ENCODE data around the gene RUFY3.
"Not testable (repeated sequence)": the region's sequence is repeated elsewhere in the genome, so short reads cannot be mapped to it uniquely, and the experiment has no call there.

The RUFY3 gene

GRCh38 chr4:70705183-70706043 is 16.4 kb upstream of the RUFY3 start:
- DNase-seq (ENCODE audit: low spot score): peak; percentile 66

DNA sequence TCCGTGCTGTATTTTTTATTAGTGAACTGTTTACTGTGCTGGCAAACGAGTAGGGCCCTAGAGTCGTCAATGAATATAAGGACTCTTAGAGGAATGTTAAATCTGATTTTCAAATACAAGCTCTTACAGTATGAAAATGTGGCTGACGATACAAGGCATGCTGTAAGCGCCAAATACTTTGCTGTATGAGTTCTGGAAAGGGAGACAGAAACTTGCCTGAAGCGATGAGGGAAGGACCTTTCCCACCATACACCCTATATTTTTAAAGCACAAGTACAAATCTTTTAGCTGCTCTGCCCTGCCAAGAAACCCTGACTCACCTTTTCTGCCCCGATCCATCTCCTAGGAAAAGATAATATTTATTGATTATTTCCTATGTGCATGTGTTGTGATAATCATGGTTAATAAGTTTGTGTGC is 15.7 kb upstream of the RUFY3 start:
- peak; percentile 6 for DNase-seq (ENCODE audit: low spot score)

GRCh38 chr4:70706516-70706915 is 15.2 kb upstream of the RUFY3 start:
- DNase-seq (ENCODE audit: low spot score): no peak

GRCh38 chr4:70709611-70710205 is 12.1 kb upstream of the RUFY3 start:
- DNase-seq (ENCODE audit: low spot score): no peak

GRCh38 chr4:70711599-70711998 is 10.2 kb upstream of the RUFY3 start:
- no peak for DNase-seq (ENCODE audit: low spot score)

GRCh38 chr4:70712150-70712549 is 9.6 kb upstream of the RUFY3 start:
- no peak for DNase-seq (ENCODE audit: low spot score)

GRCh38 chr4:70712604-70713452 is 8.9 kb upstream of the RUFY3 start:
- DNase-seq (ENCODE audit: low spot score): no peak

DNA sequence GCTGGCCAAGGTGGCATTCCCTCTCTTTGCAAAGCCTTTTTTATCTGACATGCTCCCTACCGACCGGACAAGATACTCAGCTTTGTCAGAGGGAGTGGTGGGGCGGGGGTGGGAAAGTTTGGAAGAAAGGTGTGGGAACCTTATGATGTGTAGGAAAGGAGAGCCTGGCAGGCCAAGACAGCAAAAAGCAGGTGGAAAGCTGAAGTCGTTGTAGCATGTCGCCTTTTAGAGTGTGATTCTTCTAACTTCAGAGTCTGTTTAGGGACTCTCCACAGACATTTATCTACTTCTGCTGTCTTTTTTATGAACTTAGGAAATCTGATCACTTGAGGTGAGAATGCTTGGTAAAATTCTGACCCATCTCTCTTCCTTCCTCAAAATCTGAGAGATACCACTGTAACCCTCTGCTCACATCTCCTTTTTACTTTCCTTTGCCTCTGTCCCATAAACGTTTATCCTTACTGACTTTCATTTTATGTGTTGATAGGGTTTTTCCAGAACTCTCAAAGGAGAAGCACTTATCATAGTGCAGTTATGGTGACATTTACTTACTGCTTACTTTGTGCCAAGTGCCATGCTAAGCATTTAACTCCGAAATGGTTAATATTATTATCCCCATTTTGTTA is 8.2 kb upstream of the RUFY3 start:
- DNase-seq (ENCODE audit: low spot score): no peak

- no peak for DNase-seq (ENCODE audit: low spot score)
These were observed 7.5 kb upstream of the RUFY3 start for GRCh38 chr4:70714079-70714887.

- DNase-seq (ENCODE audit: low spot score): no peak
These were observed 6.7 kb upstream of the RUFY3 start for GRCh38 chr4:70715097-70715496.

GRCh38 chr4:70718811-70719604 is 2.8 kb upstream of the RUFY3 start:
- DNase-seq (ENCODE audit: low spot score): no peak

DNA sequence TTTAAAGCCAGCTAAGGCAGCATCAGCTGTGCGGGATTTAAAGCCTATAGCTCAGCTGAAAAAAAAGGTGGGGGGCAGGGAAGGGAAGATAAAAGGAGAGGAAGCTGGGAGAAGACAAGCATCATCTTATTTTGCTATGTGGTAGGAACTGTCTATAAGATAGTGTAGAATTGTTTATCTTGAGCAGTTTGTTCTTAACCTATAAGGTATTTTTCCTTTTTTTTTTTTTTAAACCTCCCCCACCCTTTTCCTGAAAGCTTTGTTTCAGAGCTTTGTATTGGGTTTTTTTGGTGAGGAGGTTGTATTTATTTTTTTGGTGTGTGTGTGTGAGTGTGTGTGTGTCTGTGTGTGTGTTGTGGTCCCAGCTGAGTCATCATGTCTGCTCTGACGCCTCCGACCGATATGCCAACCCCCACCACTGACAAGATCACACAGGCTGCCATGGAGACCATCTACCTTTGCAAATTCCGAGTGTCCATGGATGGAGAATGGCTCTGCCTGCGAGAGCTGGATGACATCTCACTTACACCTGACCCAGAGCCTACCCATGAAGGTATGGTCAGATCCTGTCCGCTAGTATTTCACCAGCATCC is 531 bp downstream of the RUFY3 start:
- peak; percentile 66 for DNase-seq (ENCODE audit: low spot score)

DNA sequence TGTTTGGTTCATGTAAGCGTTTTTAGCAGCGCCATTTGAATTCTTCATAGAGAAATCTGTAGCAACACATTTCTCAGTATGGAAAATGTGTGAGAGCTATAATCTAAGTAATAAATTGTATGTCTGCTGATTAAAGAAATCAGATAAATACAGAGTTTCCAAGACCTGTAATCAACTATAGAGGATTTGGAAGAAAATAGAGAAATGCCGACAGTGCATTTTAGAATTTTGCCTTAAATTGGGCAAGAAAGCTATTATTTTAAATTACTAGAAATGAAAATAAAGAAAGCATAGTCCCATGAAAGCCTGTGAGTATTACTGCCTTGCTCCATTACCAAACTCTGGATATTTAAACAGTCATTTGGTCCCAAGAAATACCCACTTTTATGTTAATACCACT is 2.7 kb downstream of the RUFY3 start:
- no peak for DNase-seq (ENCODE audit: low spot score)

GRCh38 chr4:70725633-70726032 is 3.9 kb downstream of the RUFY3 start:
- no peak for DNase-seq (ENCODE audit: low spot score)

- not testable (repeated sequence) for DNase-seq (ENCODE audit: low spot score)
These were observed 4.8 kb downstream of the RUFY3 start for GRCh38 chr4:70726515-70726914.

DNA sequence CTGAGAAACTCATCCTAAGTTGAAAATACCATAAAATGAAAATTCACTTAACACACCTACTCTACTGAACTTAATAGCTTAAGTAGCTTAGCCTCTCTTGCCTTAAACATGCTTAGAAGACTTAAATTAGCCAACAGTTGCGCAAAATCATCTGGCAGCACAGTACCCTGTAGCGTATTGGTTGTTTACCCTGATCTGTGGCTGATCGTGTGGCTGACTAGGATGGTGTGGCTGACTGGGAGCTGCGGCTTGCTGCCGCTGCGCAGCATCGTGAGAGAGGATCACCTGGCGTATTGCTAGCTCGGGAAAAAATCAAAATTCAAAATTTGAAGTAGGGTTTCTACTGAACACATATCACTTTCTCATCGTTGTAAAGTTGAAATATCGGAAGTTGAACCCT is 6.3 kb downstream of the RUFY3 start:
- no peak for DNase-seq (ENCODE audit: low spot score)

DNA sequence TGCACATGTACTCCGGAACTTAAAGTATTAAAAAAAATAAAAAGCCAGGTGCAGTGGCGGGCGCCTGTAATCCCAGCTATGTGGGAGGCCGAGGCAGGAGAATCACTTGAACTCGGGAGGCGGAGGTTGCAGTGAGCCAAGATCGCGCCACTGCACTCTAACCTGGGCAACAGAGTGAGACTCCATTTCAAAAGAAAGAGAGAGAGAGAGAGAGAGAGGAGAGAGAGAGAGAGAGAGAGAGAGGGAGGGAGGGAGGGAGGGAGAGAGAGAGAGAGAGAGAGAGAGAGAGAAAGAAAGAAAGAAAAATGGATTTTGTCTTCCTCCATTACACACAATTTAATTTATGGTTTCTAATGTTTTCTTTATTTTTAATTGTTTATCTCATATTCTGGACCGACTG is 11.1 kb downstream of the RUFY3 start:
- DNase-seq (ENCODE audit: low spot score): not testable (repeated sequence)

DNA sequence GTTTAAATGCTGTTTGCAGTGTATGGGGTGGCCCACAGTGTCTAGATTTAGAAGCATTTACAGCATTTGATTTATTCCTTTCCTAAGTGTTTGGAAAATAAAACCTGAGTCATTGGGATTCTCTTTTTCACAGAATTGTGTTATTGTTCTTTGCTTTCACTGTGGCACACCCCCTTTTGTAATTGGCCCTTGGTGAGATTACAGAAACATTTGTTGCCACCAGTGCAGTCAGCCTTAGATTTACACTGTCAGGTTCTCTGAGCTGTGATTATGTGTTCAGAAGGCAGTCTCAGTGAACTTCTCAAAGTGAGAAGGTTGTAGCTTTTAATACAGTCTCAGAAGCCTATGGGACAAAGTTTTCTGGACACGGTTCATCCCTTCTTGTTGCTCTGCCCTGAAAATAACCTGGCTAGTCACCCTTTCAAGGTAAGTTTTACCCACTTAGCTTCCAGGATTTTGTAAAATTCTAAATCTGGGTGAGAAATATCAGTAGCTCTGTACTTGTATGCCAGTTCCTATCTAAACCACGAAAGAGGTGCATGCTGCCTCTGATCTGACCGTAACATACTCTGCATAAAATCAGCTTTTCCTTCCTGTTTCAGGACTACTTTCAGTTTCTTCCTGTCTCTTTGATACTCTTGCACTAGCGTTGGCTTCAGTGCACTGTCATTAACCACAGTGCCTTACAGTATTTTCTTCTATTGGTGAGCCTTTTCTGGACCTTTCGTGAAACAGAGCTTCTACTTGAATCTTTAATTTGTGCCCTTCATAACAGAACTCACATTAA is 12.6 kb downstream of the RUFY3 start:
- DNase-seq (ENCODE audit: low spot score): peak; percentile 55

DNA sequence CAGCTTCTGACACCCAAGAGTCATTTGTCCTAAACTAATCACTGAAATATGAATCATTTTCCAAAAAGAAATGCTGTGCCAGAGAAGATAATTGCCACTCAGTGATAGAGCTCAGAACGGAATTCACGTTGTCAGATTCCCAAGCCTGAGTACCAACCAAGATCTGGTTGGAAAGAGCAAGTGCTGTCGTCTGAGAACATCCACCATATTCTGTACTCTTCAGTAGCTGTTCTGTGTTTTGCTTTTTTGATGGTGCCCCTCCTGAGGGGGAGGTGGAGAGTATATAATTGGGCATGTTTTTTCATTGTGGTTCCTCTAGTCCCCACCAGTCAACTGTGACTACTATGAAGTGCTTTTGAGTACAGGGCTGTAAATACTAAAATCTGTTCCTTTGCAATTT is 13.2 kb downstream of the RUFY3 start:
- no peak for DNase-seq (ENCODE audit: low spot score)

All from AG08395 (cell line).